Stimulated activated CD4-positive, alpha-beta T cell treated with anti-CD3 and anti-CD28 coated beads, TNF-alpha, amount 100 ng/mL, for 1 hour (primary cell): ENCODE data around the gene TEX19.

Experiments
- DNase-seq, 3 donors: peaks; one replicate each; pipeline ENCODE4 v3.0.0-alpha.2; 2020; ENCODE audit warnings: low read depth in 3 of 3, low spot score in 1 of 3

The TEX19 gene

GRCh38 chr17:82388223-82388921, 29.3 kb downstream of the TEX19 start:
- DNase-seq = no peak

DNA sequence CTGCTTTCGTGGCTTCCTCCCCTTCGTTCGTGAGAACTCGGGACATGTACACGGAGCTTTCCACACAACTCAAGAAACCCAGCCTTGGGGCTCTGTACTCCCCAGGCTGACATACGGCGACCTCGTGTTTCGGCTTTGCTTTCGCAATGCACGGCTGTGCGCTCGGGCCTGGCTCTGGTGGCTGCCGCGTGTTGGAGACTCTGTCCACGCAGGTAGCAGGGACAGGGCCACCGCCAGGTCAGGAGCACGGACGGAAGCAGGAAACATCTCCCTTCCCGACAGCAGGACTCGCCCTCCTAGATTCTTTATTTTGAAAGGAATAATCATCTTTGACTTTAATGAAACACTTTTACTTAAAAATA, 29.9 kb downstream of the TEX19 start:
- no peak for DNase-seq

DNA sequence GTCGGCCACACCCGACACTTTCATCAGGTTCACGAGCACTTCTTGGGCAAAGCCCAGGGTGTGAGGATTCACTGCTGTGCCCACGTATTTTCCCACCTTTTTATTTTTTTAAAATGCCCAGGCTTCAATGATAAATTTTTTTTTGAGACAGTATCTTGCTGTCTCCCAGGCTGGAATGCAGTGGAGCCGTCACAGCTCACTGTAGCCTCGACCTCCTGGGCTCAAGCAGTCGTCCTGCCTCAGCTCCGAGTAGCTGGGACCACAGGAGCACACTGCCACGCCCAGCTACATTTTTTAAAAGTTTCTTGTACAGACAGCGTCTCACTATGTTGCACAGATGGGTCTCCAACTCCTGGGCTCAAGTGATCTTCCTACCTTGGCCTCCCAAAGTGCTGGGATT, 30.3 kb downstream of the TEX19 start:
- DNase-seq = no peak

GRCh38 chr17:82390015-82390859, 31.2 kb downstream of the TEX19 start:
- DNase-seq = no peak

DNA sequence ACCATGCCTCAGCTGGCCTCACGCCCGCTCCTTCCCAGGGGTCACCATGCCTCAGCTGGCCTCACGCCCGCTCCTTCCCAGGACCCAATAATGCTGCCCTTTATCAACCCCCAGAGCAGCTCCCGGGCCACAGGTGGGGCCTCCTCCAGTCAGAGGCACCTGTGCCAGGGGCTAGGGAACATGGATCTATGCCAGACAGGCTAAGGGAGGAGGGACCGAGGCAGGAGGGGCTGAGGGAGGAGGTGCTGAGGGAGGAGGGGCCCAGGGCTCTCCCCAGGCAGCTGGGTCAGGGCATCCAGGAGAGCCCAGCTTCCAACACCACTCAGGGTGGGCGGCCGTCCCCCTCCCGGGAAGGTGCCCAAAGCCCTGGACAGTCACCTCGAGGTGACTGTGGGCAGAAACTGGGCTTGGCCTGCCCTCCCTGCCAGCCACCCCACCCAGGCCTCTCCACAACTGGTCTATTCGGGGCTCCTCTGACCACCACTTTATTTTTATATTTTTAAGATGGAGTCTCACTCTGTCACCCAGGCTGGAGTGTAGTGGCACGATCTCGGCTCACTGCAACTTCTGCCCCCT, 31.9 kb downstream of the TEX19 start:
- no peak for DNase-seq

GRCh38 chr17:82391496-82392066, 32.5 kb downstream of the TEX19 start:
- DNase-seq = no peak

GRCh38 chr17:82392209-82392920, 33.3 kb downstream of the TEX19 start:
- no peak for DNase-seq

DNA sequence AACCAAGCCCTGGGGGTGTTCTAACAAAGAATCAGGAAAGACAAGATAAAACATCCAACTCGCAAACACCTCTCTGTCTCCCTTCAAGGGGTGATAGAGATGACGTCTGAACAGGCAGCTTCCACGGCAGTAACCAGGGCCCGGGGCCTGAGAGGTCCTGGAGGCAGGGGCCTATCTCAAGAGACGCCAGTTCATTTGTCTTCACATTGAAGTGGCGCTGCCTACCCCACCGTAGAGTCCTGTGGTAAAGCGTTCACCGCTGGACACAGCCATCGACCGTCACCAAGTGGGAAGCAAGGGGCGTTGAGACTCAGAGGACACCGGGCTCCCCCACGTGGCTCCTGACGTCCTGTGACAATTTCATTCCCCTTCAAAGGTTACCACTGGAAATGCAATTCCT, 33.9 kb downstream of the TEX19 start:
- no peak for DNase-seq

DNA sequence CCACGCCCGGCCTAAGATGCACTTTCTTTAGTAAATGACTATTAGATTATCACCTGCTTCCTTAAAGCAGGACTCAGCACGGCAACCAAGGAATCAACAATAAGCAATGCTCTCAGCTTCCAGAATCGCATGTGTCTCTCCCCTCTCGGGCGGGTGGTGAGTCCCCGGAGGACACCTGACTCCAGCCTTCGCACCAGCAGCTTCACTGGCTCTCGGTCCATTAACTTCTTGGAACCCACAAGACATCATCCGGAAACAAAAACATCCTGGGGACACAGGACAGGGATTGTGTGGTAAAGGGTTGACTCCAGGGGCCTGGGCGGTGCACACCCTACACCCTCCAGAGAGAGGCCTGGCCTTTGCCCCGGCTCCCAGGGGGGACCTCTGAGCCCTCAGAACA, 35.2 kb downstream of the TEX19 start:
- DNase-seq = no peak

DNA sequence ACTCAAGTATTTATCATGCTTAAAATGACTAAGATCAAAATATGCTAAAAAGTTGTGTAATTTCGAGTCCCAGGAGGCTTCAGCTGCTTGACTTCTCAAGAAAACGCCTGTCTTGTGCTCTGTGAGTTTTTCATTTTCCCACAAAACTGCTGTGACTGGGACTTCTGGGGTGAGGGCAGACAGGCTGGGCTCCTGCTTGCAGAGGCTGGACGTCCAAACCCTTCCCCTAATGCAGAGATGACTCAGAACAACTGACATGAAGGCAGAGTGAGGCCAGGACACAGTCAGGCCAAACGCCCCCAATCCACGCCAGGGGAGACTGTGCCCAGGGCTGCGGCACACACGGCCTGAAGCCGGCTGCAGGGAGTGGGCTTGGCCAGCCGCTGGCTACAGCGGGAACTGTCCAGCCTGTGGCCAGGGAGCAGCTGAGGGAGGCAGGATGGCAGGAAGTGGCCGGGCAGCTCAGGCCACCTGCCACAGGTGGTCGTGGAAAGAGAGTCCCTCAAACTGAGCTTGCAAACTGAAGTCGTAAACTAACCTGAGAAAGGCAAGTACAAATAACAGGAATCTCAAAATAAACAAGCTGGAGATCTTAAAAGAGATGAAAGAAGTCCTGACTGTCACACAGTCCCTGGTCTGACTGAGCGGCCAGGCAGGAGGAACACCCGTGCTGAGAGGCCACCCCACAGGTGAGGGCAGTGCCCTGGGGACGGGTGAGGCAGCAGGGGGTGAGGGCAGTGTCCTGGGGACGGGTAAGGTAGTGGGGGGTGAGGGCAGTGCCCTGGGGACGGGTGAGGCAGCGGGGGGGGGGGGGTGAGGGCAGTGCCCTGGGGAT, 37.8 kb downstream of the TEX19 start:
- DNase-seq = no peak

GRCh38 chr17:82397449-82398335, 38.6 kb downstream of the TEX19 start:
- DNase-seq = no peak

DNA sequence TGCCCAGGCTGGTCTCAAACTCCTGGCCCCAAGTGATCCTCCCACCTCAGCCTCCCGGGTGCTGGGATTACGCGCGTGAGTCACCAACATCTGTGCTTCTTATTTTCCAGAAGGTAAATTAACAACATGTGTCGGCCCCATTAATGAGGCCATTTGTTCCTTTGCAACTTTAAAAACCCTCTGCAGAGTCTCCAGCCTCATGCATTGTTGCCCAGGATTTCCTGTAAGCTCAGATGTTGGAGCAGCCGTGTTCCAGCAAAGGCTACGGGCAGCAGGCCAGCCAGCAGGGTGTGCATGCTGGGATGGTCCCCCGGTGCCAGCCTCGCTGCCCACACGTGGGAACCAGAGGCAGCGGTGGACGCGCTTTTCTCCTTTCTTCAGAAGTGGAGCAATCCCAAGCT, 40.0 kb downstream of the TEX19 start:
- DNase-seq = no peak

DNA sequence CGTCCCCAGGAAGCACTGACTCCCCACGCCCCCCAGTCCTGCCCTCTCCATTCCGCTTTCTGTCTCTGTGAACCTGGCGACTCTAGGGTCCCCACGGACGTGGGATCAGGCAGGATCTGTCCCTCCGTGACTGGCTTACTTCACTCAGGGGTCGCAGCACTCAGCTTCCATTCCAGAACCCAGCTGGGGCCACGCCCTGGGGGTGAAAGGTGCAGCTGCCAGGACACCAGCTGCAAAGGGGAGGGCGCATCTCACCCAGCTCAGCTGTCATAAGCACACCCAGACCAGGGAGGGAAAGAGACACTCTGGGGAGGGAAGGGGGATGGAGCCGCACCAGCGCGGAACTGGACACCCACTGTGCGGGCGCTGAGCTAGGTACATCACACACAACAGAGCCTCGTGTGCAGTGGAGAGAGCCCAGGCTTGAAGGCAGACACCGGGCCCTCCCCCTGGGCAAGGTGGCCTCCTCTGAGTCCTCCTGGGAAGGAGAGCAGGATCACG, 40.6 kb downstream of the TEX19 start:
- no peak for DNase-seq

- no peak for DNase-seq
These were observed 41.2 kb downstream of the TEX19 start for GRCh38 chr17:82400206-82400605.

GRCh38 chr17:82400830-82401229, 41.8 kb downstream of the TEX19 start:
- peak in 2 of 3 donors; percentile 6 to 24 for DNase-seq

DNA sequence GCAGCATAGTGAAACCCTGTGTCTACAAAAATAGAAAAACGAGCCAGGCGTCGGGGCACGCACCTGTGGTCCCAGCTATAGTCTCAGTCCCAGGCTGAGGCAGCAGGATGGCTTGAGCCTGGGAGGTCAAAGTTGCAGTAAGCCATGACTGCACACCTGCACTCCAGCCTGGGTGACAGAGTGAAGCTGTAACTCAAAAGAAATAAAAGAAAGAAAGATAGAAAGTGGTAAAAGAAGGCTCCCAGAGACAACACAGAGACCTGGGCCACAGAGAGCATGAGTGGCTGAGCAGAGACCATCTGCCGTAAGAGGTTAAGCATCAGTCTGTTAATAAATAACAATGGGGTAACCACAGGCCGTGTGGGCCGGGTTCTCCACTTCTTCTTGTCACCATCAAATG, 43.8 kb downstream of the TEX19 start:
- DNase-seq = no peak

GRCh38 chr17:82403662-82404660, 44.9 kb downstream of the TEX19 start:
- DNase-seq = no peak

GRCh38 chr17:82405051-82405450, 46.0 kb downstream of the TEX19 start:
- DNase-seq = no peak
